Bronchial epithelial cell (primary cell): ENCODE data around the gene MAN2B1. TPM values are rescaled to one million over a fixed set of nuclear protein-coding genes. Genes with fewer than 3 reads are reported as not detected.
A peak's percentile ranks its signal among the peaks of the same experiment; 100 is the strongest.

Source experiments
- DNase-seq: peaks from one replicate; pipeline ENCODE4 v3.0.0-alpha.2; 2010; ENCODE audit warnings: low read depth
- FAIRE-seq: peaks from 2 replicates; lab custom pipeline; 2011; peaks lifted over from hg19 to GRCh38; lab: Jason Lieb, UNC
- H3K27me3 ChIP-seq: 2 replicates; pipeline ENCODE4 v1.5.1; 2011; ENCODE audit warnings: low read length; ENCODE audit not compliant: control insufficient read depth, insufficient read depth
- H3K36me3 ChIP-seq: 2 replicates; pipeline ENCODE4 v1.5.1; 2011; ENCODE audit warnings: low read length; ENCODE audit not compliant: control insufficient read depth, insufficient read depth
- H3K4me3 ChIP-seq: 2 replicates; pipeline ENCODE4 v1.5.1; 2011; ENCODE audit warnings: mild to moderate bottlenecking, low read depth, low read length, control low read depth
- total RNA-seq: library from RNA; depleted of rRNA; stranded (reverse); fragments of >200 nt; gene quantifications from 2 replicates; pipeline ENCODE4 v1.2.1, GENCODE V29; 2014
- TF ChIP-seq, protein P1 (sequence below): IDR thresholded peaks from 2 replicates; pipeline ENCODE4 v1.5.1; 2011; ENCODE audit warnings: mild to moderate bottlenecking, moderate library complexity, low read length, control low read depth, inconsistent platforms; ENCODE audit not compliant: insufficient read depth, severe bottlenecking

MAN2B1 gene
- total RNA-seq, 1 donor from 2014 or later = 32.1 TPM

DNA sequence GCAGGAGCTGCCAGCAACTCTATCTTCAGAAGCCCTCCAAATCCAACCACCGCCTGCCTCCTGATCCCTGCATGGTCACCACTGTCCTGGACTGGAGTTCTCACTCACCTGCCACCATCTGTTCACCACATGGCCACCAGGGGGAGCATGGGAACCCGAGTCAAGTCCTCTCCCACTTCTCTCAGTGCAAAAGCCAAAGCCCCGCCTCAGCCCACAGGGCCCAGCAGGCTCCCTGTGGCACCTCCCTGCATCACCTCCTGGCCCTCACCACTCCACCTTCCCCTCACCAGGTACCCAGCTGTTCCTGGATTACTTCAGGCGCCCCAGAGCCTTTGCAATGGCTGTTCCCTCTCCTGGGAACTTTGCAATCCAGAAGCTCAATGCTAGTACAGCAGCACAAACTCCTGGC, 9.8 kb upstream of the MAN2B1 start:
- Histone ChIP-seq H3K4me3 (no peak overlapping the region), H3K36me3 (peaks cover 30% of the 10 kb centered on the region), H3K27me3 (no peaks in the 10 kb centered on the region)
- DNase-seq = peak; percentile 62
- TF ChIP-seq, protein P1, sequence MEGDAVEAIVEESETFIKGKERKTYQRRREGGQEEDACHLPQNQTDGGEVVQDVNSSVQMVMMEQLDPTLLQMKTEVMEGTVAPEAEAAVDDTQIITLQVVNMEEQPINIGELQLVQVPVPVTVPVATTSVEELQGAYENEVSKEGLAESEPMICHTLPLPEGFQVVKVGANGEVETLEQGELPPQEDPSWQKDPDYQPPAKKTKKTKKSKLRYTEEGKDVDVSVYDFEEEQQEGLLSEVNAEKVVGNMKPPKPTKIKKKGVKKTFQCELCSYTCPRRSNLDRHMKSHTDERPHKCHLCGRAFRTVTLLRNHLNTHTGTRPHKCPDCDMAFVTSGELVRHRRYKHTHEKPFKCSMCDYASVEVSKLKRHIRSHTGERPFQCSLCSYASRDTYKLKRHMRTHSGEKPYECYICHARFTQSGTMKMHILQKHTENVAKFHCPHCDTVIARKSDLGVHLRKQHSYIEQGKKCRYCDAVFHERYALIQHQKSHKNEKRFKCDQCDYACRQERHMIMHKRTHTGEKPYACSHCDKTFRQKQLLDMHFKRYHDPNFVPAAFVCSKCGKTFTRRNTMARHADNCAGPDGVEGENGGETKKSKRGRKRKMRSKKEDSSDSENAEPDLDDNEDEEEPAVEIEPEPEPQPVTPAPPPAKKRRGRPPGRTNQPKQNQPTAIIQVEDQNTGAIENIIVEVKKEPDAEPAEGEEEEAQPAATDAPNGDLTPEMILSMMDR = peak; percentile 94
- no peak for FAIRE-seq

DNA sequence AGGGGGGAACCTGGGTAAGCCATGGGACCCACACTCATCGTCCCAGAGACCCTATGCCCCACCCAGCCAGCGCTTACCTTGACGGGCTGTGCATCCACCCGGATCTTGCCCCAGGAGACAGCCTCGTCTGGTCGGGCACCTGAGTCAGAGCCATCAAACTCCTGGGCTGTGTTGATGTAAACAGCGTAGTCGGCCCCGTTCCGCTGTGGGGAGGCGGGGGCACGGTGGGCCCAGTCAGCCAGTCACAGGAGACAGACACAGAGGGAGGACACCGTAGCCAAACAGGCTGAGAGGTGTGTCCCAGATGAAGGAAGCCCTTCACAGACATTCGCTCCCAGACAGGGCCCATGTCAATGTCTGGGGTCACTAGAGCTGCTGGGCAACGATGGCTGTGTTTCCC, 9.4 kb upstream of the MAN2B1 start:
- DNase-seq (no peak), FAIRE-seq (no peak)
- no peak overlapping the region for H3K4me3 ChIP-seq
- H3K36me3 ChIP-seq = peaks cover 30% of the 10 kb centered on the region
- no peaks in the 10 kb centered on the region for H3K27me3 ChIP-seq
- TF ChIP-seq, protein P1 = no peak

DNA sequence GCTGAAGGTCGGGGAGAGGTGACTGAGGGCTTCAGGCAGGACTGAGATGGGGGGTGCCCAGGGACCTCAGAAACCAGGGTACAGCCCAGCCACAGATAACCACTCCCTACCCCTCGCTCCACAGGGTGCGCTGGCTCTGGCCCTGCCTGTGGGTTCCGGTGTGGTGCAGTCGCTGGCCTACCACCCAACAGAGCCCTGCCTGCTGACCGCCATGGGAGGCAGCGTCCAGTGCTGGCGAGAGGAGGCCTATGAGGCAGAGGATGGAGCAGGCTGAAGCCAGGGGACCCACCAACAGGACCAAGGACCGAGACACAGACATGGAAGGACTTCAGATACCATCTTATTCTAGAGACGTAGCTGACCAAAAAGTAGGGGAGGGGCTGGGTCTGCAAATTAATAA, 8.9 kb upstream of the MAN2B1 start:
- TF ChIP-seq, protein P1 = no peak
- Histone ChIP-seq H3K36me3 (peaks cover 30% of the 10 kb centered on the region), H3K4me3 (no peak overlapping the region), H3K27me3 (no peaks in the 10 kb centered on the region)
- DNase-seq (no peak), FAIRE-seq (no peak)

DNA sequence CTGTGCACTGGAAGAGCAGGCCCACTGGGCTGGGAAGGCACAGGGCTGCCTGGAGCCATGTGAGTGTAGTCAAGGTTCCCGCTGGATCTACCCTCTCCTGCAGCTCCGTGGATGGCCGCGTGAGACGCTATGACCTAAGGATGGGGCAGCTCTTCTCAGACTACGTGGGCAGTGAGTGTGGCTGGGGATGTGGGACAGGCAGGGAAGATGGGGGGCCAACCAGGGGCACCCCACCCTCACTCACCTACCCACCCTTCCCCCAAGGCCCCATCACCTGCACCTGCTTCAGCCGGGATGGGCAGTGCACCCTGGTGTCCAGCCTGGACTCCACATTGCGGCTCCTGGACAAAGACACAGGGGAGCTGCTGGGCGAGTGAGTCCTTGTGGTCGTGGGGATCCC, 6.2 kb upstream of the MAN2B1 start:
- Histone ChIP-seq H3K36me3 (peaks cover 23% of the 10 kb centered on the region), H3K4me3 (no peak overlapping the region), H3K27me3 (no peaks in the 10 kb centered on the region)
- TF ChIP-seq, protein P1 = no peak
- DNase-seq = no peak
- FAIRE-seq = no peak

DNA sequence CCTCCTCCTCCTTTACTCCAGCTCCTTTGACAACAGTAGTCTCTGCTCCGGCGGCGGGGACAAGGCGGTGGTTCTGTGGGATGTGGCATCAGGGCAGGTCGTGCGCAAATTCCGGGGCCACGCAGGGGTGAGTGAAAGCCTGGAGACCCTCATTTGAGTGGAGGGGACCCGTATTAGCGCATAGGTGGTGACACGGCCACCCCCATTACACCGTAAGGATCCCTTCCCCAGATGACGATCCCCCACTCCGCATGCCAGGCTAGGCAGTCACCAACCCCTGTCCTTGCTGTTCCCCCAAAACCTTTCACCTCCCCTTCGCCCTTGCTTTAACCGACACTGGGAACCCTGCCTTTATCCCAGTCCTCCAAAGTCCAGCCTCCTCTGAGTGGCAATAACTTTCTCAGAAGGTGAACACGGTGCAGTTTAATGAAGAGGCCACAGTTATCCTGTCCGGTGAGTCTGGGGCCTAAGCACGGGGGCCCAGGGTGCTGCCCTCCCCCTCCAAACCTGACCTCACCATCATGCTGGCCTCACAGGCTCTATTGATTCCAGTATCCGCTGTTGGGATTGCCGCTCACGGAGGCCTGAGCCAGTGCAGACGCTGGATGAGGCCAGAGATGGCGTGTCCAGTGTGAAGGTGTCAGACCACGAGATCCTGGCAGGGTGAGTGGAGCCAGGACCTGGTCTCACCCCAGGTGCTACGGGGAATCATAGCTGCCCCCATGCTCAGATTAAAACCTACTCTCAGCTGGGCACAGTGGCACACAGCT, 3.8 kb upstream of the MAN2B1 start:
- DNase-seq (no peak), FAIRE-seq (no peak)
- TF ChIP-seq, protein P1 = no peak
- peak overlapping the region; percentile 86 for H3K4me3 ChIP-seq
- H3K36me3 ChIP-seq = peaks cover 11% of the 10 kb centered on the region
- no peaks in the 10 kb centered on the region for H3K27me3 ChIP-seq
